Central memory CD4-positive, alpha-beta T cell (primary cell): ENCODE data around the gene PDHB.

Source experiments
- DNase-seq: peaks from one replicate; pipeline ENCODE4 v3.0.0; 2022

PDHB gene

DNA sequence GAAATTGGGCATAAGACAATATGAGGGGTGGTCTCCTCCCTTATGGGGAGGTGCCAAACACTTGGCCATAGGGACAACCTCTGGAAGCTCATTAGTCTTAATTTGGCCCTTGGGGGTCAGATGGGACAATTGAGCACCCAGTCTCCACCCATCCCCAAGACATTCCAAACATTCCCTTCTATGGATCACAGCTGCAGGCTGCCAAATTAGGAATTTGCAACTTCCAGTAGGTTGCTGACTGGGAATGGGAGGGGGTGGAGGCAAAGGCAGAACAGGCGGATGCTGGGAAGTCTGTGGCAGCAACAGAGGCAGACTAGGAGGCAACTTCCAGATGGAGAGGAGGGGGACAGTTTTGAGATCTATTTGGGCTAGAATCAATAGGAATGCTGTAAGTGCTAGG, 1.4 kb upstream of the PDHB start:
- DNase-seq: no peak

DNA sequence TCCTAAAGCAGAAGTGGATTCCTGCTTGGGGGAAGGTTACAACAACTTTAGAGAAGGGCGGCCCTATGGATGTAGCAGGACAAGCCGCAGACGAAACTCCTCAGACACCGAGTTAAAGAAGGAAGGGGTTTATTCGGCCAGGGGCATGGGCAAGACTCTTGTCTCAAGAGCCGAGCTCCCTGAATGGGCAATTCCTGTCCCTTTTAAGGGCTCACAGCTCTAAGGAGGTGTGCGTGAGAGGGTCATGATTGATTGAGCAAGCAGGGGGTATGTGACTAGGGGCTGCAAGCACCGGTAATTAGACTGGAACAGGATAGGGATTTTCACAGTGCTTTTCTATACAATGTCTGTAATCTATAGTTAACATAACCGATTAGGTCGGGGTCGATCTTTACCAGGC, 879 bp upstream of the PDHB start:
- DNase-seq: no peak

DNA sequence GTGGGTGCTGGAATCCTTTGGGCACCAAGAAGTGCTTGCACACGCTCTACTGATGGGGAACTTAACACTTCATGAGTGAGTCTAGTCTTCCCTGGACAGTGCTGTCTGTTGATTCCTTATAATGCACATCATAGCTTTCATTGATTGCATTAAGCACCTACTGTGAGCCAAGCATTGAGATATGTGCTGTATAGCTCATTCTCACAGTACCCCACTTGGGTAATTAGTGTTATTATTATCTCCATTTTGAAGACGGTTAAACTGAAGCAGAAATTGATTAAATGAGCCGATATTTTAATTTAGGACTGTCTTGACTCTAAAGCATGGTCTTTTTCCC, 504 bp upstream of the PDHB start:
- DNase-seq: no peak

DNA sequence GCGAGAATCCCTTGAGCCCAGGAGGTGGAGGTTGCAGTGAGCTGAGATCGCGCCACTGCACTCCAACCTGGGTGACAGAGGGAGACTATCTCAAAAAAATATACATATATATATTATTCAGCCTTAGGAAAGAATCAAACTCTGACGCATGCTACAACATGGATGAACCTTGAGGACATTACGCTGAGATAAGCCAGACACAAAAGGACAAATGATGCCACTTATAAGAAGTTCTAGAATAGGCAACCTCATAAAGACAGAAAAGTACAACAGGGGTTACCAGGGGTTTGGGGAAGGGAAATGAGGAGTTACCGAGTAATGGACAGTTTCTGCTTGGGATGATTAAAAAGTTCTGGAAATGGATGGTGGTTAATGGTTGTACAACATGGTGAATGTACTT, 727 bp downstream of the PDHB start:
- DNase-seq: no peak

DNA sequence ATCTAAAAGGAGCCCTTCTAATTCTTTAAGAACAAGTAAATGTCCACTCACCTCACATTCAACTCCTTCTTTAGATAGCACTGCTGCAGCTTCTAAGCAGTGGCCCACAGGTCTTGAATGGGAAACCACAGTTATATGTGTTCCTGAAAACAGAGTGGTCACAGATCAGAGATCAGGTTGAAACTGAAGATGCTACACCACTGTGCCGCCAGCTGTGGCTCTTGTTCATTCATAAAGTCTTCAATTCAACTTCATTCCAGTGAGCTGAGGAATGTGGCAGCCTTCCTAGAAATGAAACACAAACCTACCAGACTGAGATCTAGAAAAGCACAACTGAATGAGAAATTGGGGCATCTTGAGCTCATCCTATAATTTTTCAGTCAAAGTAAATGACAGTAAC, 4.0 kb downstream of the PDHB start:
- DNase-seq: no peak

DNA sequence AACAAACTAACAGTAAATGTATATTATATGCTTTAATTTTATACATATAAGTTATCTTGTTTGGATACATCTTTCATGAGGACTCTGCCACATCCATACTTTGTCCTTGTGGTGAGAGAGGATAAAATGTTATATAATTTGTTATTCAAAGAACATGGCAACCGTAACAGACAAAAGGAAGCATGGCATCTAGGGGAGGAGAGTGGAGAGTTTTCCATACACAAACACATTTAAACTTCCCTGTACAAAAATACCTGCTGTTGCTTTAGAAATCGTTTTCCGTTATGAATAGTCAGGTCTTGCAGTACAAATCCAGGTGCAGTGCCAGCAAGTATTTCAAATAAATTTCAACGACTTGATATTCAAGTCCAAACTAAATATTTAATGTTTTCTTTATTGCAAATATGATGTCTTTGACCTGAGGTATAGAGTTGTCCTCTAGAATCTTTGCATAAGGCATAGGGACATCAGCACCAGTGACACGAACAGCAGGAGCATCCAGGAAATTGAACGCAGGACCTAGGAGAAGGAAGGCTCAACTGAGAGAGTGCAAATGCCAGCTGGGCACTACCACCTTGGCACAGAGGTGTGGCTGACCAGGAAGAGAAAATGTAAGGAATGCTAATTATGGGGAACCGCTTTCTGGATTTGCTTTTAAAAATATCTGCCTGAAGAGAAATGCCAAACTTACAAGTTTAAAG, 5.8 kb downstream of the PDHB start:
- no peak for DNase-seq

DNA sequence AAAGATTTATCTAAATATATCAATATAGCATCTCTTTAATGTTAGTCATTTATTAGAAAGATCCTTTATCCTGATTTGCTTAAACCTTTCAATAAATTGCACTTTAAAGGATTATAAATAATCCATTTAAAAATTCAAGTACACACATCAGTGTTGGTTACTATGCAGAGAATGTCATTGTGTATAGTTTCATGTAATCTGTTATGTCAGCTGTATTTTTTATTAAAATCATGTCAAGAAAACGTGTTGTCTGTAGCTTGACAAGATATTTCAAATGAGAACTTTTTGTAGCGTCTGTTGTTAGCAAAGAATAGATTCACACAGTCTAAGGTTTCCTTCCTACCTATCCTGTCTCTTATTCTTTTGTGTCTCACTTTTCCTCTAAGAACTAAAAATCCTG, 7.8 kb downstream of the PDHB start:
- no peak for DNase-seq

DNA sequence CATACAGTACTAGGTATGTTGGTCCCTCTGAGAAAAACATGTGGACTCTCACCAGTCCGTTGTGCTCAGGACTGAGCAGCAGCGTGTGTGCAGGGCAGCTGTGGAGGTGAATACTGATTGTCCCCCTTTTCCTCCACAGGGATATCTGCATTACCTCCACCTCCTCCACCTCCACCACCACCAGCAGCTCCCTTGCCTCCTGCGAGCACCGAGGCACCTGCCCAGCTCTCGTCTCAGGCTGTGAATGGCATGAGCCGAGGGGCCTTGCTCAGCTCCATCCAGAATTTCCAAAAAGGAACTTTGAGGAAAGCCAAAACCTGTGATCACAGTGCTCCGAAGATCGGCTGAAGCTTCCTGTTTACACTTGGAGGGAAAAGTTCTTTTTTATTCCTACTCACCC, 9.0 kb downstream of the PDHB start:
- DNase-seq: no peak

DNA sequence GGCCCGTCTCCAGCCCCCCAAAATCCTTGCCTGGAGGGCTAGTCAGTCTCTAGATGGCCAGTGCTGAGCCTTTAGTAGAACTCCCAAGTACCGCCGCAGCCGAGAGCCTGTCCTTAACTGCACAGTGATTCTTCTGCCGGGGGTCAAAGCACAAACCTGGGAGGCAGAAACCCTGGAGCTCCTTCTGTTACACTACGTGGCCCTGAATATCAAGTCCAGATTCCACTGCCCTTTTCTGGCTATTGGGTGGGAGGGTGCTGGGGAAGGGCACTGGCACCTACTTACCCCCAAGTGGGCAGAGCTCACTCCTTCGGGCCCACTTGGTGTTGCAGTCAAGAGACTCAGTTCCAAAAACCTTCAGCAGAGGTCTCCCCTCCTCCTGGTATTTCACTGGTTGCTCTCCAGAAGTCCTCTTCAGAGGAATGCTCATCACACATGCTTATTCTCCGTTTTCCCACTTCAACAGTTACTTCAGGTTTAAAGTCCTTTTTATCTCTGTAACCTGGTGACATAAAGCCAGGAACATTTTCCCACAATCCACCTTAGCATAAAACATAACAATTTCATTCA, 10.8 kb downstream of the PDHB start:
- no peak for DNase-seq

DNA sequence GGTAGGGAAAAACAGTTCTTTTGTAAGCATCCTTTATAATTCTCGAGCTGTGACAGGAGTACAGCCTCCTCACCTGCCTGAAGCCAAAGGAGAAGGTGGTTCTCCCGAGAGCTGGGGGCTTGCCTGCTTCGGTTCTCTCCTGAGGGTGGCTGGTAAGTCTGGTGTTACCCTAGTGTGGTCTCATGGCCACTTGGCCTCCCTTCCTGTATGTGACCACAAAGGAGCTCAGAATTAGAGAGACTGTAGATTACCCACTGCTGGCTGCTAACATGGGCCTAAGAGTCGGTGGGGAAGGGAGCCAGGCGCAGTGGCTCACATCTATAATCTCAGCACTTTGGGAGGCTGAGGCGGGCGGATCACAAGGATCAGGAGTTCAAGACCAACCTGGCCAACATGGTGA, 12.6 kb downstream of the PDHB start:
- no peak for DNase-seq

DNA sequence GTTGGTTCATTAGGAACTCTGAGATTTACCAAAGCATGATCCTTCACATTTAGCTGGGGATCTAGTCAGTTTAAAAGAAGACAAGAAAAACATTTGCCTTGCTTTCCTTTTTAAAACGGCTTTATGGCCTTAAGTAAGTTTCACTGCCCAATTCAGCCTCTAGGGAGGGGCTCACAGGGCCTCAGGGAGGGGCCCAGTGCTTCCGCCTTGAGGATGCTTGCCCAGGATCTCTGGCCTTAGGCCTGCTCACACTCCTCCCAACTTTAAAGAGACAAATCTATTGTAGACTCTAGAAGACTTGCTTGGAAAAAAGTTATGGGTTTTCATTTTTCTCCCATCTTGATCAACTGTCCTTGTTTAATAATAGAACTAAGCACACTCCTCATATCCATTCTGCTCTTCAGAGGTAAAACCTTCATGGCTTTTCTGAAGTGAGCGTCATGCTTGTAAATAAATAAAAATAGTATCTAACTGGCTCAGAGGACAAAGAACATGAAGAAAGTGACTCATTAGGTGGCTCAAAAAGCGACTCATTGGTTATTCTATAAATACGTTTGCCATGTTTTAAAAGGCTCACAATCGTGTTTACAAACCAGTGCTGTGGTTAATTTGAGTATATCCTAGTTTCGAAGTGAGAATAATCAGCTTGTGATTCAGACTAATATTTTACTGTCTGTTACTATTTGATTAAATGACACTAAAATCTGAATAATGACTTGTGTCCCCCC, 13.7 kb downstream of the PDHB start:
- DNase-seq: no peak

DNA sequence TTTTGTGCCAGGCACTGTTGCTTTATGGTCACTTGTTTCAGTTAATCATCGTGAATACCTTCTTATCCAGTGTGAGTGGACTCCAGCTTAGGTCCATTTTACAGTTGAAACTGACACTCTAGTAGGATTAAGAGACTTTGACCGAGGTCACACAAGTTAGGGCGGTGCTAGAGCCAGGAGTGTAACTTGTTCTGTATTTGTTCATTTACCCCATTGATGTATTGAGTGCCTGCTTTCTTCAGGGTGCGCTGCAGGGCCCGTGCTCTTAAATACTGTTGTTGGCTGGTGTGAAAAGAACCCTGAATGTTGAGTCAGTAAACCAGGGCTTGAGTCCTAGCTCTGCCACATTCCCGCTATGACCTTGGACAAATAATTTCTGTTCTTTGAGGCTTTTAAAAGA, 15.4 kb downstream of the PDHB start:
- no peak for DNase-seq

DNA sequence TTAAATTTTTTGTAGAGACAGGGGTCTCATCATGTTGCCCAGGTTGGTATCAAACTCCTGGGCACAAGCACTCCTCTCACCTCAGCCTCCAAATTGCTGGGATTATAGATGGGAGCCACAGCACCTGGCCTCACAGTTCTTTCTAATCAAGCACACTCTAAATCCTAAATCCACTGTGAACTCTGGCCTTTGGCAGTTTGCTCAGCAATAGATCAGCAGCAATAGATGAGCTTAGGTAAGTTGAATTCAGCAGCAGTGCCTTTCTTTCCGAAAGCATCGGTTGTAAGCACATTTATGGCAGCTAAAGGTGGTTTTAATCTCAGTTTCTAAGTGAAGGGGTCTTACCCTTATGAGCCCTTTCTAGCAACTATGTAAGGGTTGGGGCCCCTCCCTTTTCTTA, 16.6 kb downstream of the PDHB start:
- no peak for DNase-seq

DNA sequence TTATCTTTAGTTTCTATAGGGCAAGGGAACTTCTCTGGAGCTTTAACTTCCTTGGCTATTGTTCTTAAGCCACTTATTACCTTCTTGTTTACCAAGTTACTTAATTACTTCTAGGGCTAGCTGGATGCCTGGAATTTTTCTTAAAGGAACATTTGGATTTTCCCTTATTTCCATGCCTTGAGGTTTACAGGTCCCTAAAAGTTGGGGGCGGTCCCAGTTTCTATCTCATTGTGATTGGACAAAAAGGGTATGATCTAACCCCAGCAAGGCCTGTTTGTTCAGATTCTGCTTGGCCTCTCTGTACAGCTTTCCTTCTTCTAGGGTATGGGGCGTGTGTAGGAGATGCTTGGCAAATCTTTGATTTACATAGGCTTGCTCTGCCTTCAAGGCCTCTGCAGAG, 17.4 kb downstream of the PDHB start:
- no peak for DNase-seq

DNA sequence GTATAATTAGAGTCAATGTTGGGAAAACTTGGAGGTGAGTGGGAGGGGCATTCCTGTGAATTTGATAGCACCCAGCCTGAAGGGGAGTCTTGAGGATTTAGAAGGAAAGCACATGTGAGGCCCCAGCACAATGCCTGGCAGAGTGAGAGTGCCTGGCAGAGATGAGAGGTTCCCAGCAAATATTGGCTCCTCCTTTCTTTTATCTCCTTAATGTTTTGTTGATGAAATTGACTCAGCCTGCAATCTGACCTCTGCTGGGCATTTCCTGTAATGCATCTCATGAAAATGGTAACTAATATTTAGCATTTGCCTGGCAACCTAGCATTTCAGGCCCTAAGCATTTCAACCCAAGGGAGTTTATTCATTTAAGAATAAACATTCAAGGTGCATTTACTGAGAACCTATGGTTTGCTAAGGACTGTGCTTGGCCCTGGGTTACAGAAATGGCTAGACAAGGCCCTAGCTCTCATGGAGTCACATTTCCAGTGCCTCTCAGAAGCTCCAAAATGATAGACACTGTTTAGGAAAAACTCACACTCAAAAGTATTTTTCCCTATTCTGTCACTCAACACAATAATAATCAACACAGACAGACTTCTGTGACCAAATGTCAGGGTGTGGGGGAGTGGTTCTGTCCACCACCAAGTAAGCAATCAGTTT, 19.0 kb downstream of the PDHB start:
- peak; percentile 37 for DNase-seq

DNA sequence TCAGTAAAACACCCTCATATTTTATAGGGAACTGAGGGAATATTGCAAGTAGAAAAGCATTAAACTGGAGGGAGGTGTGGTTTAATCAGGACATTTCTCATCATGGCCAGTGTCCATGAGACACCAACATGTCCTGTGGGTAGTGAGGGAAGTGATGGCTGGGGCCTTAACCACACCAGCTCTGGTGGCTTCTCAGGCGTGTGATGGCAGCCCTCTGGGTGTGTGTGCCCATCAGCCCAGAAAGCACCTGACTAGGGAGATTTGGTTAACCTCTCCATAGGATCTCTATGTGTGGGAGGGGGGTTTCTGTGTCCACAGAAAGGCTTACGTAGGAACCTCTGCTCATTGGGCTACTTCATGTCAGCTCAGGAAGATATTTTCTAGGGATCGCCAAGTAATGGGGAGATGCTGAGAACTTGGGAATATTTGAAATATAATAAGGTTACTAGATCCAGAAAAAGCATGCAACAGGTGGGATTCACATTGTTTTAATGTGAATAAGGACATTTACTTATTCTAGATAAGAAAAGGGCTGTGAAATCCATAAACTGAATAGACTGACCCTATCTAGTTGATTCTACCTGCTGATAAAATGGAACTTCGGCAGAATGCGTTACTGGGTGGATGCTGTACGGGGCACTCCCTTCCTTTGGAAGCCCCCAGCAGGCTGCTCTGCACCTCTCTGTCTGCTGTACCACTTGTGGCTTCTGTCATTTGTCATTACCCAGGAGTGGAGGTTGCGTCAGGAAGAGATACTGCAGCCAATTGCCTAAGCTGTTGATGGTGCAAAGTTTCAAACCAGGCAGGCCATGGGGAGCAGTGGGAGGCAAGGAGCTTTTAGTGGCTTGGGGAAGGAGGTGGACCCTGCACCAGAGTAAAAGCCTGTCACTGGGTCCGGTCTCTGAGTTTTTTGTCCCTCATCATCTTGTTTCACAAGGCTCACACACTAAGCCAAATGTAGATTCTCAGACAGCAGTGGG, 21.5 kb downstream of the PDHB start:
- no peak for DNase-seq

DNA sequence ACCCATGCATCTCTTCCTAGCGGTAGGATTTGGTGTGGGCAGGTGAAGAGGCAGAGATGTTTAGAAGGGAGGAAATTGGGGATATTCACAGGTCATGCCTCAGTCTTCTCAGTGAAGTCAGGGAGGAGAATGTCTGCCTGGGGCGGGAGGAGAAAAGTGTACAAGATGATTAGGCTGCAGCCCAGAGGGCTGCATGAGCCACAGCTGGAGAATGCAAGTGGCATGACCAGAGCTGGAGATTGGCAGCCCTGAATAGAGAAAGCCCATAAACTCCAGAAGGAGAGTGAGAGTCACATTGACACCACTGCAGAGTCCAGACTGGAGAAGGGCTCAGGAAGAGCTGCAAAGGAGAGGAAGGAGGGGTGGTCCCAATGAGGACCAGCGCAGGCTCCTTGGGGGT, 22.6 kb downstream of the PDHB start:
- DNase-seq: no peak

DNA sequence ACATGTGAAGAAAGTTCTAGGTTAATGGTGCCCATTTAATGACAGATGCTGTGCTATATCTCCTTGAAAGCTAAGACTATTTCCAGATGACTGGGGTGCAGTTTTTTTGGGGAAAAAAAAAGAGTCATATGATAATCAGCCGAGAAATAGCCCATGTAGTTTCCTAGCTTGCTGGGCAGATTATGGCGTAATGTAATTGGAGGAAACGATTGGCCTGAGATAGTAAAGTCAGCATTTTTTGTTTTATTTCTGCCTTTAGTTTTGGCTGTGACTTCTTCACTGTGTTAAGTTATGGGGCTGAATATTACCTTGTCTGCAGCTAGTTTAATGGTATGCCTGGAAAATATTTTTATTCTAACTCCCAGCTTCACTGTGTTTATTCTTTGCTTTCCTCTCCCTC, 24.0 kb downstream of the PDHB start:
- no peak for DNase-seq

DNA sequence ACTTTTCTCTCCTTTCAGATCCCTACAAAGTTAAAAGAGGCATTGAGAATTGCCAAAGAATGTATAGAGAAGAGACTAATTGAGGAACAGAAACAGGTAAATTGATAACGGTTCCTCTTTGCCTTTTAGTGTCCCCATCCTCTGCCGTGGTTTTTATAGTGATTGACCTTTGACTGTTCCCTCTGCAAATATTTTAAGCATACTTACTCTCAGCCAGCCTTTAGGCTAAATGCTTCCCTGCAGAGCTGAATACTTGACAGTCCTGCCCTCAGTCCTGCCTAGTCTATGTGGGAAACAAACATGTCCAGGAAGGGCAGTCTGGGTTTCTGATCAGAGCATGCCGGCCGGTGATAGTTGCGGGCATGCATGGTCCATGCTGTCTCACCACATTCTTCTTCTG, 24.7 kb downstream of the PDHB start:
- DNase-seq: no peak

DNA sequence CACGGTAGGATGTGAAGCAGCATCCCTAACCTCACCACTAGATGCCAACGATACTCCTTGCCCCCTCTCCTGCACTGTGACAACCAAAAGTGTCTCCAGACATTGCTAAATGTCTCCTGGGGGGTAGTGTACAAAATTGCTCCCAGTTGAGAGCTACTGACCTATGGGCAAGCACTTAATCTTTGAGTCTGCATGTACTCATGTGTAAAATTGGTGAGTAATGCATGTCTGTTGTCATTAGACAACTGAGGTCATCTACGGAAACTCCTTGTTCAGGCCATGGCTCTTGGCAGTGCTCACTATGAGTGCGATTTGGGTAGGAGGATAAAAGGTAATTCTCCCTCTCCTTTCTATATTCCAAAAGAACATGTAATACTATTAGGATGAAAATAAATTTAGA, 29.2 kb downstream of the PDHB start:
- DNase-seq: no peak

DNA sequence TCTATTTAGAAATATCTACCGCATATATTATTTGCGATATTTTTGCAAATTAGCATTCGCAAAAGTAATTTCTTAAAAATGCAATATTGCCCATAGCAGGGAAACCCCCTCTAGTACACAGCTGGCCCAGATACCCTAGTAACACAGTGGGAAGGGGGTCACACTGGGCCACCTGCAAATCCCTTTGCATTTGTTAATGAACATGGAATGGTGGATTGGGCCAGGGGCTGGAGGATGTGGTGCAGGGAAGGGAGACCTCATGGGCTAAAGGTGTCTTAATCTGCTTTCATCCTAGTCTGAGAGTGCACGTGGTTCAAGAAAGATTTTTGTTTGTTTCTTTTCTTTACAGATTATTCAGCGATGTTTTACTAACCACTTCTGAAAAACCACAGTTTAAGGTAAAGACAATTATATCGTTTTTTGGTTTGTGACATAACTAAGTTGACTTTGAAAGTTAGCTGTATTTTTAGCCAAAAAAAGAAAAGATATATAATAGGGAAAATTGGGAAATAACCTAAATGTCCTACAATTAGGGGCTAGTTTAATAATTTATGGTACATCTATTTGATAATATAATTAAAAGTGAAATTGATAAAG, 30.0 kb downstream of the PDHB start:
- no peak for DNase-seq

DNA sequence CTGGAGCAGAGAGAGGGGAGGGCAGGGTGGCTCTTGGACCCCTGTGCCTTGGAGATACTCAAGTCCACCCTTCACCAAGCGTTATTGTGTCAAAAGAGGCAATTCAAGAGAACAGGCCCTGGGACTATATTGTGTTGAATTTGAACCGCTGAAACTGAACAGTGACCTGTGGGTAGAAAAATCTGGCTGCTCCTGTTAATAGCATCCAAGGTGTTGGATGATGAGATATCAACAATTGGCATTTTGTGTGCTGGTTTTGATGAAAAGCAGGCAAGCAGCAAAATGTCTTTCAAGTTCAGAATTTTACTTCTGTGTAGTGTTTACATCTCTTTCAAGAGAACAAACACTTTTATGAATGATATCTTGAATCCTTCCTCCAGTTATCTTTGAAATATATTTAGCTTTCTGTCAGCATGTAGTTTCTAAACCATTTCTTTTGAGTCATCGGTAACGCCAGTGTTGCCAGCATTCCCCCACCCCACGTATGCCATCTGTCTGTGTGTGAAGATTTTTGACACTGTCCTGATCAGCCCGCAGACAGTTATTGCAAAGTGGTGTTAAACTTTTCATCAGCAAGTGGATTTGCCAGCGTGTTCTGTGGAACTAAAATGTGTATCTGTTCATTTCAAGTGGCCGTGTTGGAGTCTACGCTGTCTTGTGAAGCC, 34.8 kb downstream of the PDHB start:
- no peak for DNase-seq
